Gastroesophageal sphincter (tissue), 3 donors: Measurements from ENCODE around the gene MEIS2.

Experiments
- EP300 ChIP-seq: sonication (generic); formaldehyde crosslinking; IDR thresholded peaks from one replicate; pipeline ENCODE4 v1.6.1; 2017; ENCODE audit warnings: antibody characterized with exemption, mild to moderate bottlenecking
- POLR2A ChIP-seq, 2 donors: fragments of 450-650 bp; IDR thresholded peaks; one replicate each; pipeline ENCODE4 v1.6.1; 2017; ENCODE audit warnings: antibody characterized with exemption in 2 of 2, mild to moderate bottlenecking in 2 of 2, moderate library complexity in 1 of 2
- POLR2AphosphoS5 ChIP-seq: sonication (generic); formaldehyde crosslinking; IDR thresholded peaks from one replicate; pipeline ENCODE4 v1.6.1; 2017; ENCODE audit warnings: antibody characterized with exemption
- TF ChIP-seq, protein P1 (sequence below), 4 experiments: fragments of 200-600 bp in 2 of 4; fragments of 450-650 bp in 2 of 4; sonication (generic) in 1 of 4; IDR thresholded peaks; one replicate each; pipeline ENCODE4 v1.5.1; 2017 to 2019; ENCODE audit warnings: antibody characterized with exemption in 4 of 4, mild to moderate bottlenecking in 2 of 4, moderate library complexity in 2 of 4

DNA sequence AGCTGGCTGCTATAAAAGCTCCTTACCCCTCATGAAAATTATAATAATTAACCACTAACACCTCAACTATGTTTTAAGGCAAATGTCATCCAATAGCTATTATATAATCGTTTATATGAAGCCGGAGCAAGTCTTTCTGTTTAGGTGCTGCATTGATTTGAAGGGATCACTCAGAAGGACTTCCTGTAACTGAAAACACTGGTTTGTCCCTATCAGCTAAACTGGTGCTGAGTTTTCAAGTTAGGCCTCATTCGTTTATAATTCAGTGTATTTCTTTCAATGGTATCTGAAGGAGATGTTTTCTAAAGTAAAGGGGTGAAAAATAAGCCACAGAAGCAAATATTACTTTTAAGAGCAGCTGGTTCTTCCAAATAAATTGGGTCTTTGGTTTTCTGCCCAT is 14.2 kb downstream of the MEIS2 start:
- TF ChIP-seq, protein P1, sequence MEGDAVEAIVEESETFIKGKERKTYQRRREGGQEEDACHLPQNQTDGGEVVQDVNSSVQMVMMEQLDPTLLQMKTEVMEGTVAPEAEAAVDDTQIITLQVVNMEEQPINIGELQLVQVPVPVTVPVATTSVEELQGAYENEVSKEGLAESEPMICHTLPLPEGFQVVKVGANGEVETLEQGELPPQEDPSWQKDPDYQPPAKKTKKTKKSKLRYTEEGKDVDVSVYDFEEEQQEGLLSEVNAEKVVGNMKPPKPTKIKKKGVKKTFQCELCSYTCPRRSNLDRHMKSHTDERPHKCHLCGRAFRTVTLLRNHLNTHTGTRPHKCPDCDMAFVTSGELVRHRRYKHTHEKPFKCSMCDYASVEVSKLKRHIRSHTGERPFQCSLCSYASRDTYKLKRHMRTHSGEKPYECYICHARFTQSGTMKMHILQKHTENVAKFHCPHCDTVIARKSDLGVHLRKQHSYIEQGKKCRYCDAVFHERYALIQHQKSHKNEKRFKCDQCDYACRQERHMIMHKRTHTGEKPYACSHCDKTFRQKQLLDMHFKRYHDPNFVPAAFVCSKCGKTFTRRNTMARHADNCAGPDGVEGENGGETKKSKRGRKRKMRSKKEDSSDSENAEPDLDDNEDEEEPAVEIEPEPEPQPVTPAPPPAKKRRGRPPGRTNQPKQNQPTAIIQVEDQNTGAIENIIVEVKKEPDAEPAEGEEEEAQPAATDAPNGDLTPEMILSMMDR (IDR thresholded peaks at IDR 0.05) = no peak
- TF ChIP-seq POLR2A (IDR thresholded peaks at IDR 0.05) (no peak), EP300 (no peak), POLR2AphosphoS5 (no peak)
